ENCODE measurements around the gene MOG.

GRCh38 chr6:29656157-29656556 is 735 bp upstream of the MOG start:
- TF ChIP-seq CTCF (IDR thresholded peaks at IDR 0.05; ENCODE audit: insufficient read depth, low read length), result no peak
- no peak for TF ChIP-seq POLR2AphosphoS5 (IDR thresholded peaks at IDR 0.05; ENCODE audit: low read depth)
- TF ChIP-seq, protein P1, sequence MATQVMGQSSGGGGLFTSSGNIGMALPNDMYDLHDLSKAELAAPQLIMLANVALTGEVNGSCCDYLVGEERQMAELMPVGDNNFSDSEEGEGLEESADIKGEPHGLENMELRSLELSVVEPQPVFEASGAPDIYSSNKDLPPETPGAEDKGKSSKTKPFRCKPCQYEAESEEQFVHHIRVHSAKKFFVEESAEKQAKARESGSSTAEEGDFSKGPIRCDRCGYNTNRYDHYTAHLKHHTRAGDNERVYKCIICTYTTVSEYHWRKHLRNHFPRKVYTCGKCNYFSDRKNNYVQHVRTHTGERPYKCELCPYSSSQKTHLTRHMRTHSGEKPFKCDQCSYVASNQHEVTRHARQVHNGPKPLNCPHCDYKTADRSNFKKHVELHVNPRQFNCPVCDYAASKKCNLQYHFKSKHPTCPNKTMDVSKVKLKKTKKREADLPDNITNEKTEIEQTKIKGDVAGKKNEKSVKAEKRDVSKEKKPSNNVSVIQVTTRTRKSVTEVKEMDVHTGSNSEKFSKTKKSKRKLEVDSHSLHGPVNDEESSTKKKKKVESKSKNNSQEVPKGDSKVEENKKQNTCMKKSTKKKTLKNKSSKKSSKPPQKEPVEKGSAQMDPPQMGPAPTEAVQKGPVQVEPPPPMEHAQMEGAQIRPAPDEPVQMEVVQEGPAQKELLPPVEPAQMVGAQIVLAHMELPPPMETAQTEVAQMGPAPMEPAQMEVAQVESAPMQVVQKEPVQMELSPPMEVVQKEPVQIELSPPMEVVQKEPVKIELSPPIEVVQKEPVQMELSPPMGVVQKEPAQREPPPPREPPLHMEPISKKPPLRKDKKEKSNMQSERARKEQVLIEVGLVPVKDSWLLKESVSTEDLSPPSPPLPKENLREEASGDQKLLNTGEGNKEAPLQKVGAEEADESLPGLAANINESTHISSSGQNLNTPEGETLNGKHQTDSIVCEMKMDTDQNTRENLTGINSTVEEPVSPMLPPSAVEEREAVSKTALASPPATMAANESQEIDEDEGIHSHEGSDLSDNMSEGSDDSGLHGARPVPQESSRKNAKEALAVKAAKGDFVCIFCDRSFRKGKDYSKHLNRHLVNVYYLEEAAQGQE (IDR thresholded peaks at IDR 0.05; ENCODE audit: insufficient replicate concordance, low read depth), result no peak
- TF ChIP-seq SPI1 (IDR thresholded peaks at IDR 0.05; ENCODE audit: borderline replicate concordance, low read depth), result no peak
- no peak for TF ChIP-seq GABPA (IDR thresholded peaks at IDR 0.05; ENCODE audit: low read depth)

Data from HL-60 (cell line).